C4-2B (cell line): Measurements from ENCODE around the gene ASAP2.

Source experiments
- ZFX ChIP-seq: fragments of 450-650 bp; IDR thresholded peaks from 2 replicates; pipeline ENCODE4 v1.6.1; 2017
- TF ChIP-seq, protein P1 (sequence below): fragments of 450-650 bp; conservative IDR thresholded peaks from 2 replicates; pipeline ENCODE4 v1.5.1; 2017; ENCODE audit warnings: mild to moderate bottlenecking

DNA sequence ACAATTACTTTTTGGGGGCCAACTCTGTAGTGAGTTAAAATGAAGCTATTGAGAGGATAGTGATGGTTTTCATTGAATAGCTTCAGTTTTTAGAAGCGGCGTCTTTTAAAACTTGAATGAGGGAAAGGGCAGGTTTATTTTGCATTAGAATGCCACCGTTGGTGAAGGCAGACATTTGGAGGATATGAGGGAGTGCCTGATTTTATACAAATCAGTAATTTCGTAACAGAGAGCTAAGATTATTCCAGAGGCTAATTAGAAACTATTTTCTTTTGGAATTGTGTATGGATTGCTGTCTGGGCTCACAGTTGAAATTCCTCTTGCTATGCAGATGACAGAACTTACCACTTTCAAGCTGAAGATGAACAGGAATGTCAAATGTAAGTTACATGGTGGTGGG, 149.1 kb downstream of the ASAP2 start:
- TF ChIP-seq, protein P1, sequence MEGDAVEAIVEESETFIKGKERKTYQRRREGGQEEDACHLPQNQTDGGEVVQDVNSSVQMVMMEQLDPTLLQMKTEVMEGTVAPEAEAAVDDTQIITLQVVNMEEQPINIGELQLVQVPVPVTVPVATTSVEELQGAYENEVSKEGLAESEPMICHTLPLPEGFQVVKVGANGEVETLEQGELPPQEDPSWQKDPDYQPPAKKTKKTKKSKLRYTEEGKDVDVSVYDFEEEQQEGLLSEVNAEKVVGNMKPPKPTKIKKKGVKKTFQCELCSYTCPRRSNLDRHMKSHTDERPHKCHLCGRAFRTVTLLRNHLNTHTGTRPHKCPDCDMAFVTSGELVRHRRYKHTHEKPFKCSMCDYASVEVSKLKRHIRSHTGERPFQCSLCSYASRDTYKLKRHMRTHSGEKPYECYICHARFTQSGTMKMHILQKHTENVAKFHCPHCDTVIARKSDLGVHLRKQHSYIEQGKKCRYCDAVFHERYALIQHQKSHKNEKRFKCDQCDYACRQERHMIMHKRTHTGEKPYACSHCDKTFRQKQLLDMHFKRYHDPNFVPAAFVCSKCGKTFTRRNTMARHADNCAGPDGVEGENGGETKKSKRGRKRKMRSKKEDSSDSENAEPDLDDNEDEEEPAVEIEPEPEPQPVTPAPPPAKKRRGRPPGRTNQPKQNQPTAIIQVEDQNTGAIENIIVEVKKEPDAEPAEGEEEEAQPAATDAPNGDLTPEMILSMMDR = no peak
- no peak for TF ChIP-seq ZFX
